ENCODE data around the gene KRTAP10-10. TPM values are rescaled to one million over a fixed set of nuclear protein-coding genes. Genes with fewer than 3 reads are reported as not detected.
"Not testable (repeated sequence)": the region's sequence is repeated elsewhere in the genome, so short reads cannot be mapped to it uniquely, and the experiment has no call there.

The KRTAP10-10 gene
- total and polyA plus RNA-seq, 3 donors from 2014 or later: not detected

- TF ChIP-seq, protein P1, sequence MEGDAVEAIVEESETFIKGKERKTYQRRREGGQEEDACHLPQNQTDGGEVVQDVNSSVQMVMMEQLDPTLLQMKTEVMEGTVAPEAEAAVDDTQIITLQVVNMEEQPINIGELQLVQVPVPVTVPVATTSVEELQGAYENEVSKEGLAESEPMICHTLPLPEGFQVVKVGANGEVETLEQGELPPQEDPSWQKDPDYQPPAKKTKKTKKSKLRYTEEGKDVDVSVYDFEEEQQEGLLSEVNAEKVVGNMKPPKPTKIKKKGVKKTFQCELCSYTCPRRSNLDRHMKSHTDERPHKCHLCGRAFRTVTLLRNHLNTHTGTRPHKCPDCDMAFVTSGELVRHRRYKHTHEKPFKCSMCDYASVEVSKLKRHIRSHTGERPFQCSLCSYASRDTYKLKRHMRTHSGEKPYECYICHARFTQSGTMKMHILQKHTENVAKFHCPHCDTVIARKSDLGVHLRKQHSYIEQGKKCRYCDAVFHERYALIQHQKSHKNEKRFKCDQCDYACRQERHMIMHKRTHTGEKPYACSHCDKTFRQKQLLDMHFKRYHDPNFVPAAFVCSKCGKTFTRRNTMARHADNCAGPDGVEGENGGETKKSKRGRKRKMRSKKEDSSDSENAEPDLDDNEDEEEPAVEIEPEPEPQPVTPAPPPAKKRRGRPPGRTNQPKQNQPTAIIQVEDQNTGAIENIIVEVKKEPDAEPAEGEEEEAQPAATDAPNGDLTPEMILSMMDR (IDR thresholded peaks at IDR 0.05): no peak
- TF ChIP-seq POLR2A (IDR thresholded peaks at IDR 0.05): no peak
- Histone ChIP-seq H3K9me3 (no peaks in the 10 kb centered on the region), H3K4me1 (no peaks in the 10 kb centered on the region), H3K4me3 (no peak overlapping the region), H3K27me3 (no peaks in the 10 kb centered on the region), H3K36me3 (ENCODE audit: low read depth, missing control alignments) (no peaks in the 10 kb centered on the region), H3K27ac (no peak overlapping the region)
- intact Hi-C loops (cut with DNase I; ENCODE audit: low total_unique reads): no loop called here
- WGBS, 2 donors: 71 to 77% methylated on average over 6 of the region's 6 CpGs
- no peak for DNase-seq
These were observed 47.3 kb downstream of the KRTAP10-10 start for GRCh38 chr21:44684483-44684882.

DNA sequence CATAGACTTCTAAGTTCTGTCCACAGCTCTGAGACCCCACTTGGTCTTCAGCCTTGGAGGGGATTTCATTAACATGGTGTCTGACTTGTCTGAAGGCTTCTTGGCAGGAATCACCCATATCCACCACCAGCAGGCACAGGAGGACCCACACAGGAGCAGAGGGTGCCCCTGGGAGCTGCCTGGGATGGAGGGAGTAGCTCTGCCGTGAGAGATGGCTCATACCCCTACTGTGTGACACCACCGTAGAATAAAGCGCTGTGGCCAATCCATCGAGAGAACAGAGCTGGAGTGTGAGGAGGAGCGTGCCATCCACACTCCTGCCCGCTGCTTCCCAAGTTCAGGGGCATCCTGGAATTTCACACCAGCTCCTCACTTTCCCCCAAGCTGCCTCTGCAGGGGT, 47.9 kb downstream of the KRTAP10-10 start:
- H3K4me3 ChIP-seq; H3K36me3 ChIP-seq (ENCODE audit: low read depth, missing control alignments); H3K9me3 ChIP-seq; H3K27me3 ChIP-seq; H3K4me1 ChIP-seq; intact Hi-C loops (cut with DNase I; ENCODE audit: low total_unique reads); H3K27ac ChIP-seq; DNase-seq: not testable (repeated sequence)
- WGBS, 2 donors: 67 to 78% methylated on average over 3 to 6 of the region's 6 CpGs

DNA sequence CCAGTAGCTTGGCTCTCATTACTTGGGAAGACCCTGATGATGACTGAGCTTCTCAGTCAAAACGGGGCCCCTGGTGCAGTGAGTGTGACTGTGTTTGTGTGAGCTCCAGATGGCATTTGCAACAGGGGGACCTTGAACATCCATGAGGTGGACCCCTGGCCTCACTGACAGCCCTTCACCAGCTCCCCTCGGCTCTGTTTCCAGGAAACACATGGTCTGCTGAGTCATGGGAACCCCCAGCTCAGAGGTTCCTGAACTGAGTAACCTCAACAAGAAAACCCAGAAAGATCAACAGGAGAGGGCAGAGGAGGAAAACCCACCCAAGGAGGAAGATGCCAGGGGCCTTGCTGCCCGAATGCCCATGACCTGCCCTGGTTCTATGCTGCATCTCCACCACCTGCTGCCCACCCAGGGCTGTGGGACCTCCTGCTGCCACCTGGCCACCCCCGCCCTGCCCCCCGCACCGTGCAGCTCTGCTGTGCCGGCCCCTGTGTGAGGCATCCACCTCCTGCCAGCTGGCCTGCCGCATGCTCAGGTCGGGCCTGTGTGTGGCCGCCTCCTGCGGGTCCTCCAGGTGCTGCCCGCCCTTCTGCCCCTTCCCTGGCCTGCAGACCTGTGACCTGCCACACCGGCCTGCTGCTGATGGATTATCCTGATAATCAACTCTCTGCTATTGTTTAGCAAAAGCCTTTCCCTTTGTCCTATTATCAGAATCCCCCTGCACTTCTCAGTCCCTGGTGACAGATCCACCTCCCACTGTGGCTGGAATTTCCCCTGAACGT, 49.0 kb downstream of the KRTAP10-10 start:
- H3K4me3 ChIP-seq: no peak overlapping the region
- 50% methylated on average over 8 to 12 of the region's 14 CpGs for WGBS, 2 donors

GRCh38 chr21:44686843-44687561, 49.8 kb downstream of the KRTAP10-10 start:
- Histone ChIP-seq H3K9me3 (no peaks in the 10 kb centered on the region), H3K27me3 (no peaks in the 10 kb centered on the region), H3K36me3 (ENCODE audit: low read depth, missing control alignments) (no peaks in the 10 kb centered on the region), H3K4me3 (no peak overlapping the region), H3K4me1 (no peaks in the 10 kb centered on the region), H3K27ac (no peak overlapping the region)
- 76 to 77% methylated on average over 25 of the region's 25 CpGs for WGBS, 2 donors
- DNase-seq: no peak
- TF ChIP-seq POLR2A (IDR thresholded peaks at IDR 0.05): no peak
- TF ChIP-seq, protein P1 (IDR thresholded peaks at IDR 0.05): no peak
- intact Hi-C loops (cut with DNase I; ENCODE audit: low total_unique reads): no loop called here

More for the DNA sequence above, 49.0 kb downstream of the KRTAP10-10 start:
- H3K27ac ChIP-seq: no peak overlapping the region
- H3K36me3 ChIP-seq (ENCODE audit: low read depth, missing control alignments): no peaks in the 10 kb centered on the region
- DNase-seq: no peak
- no peaks in the 10 kb centered on the region for H3K27me3 ChIP-seq
- no peak for TF ChIP-seq POLR2A (IDR thresholded peaks at IDR 0.05)
- TF ChIP-seq, protein P1 (IDR thresholded peaks at IDR 0.05): no peak
- no peaks in the 10 kb centered on the region for H3K9me3 ChIP-seq
- H3K4me1 ChIP-seq: no peaks in the 10 kb centered on the region
- intact Hi-C loops (cut with DNase I; ENCODE audit: low total_unique reads): no loop called here

- no peak for DNase-seq
- WGBS, 2 donors: 45 to 46% methylated on average over 11 of the region's 11 CpGs
These were observed 50.5 kb downstream of the KRTAP10-10 start for GRCh38 chr21:44687671-44688070.

More at GRCh38 chr21:44687671-44688070, 50.5 kb downstream of the KRTAP10-10 start:
- TF ChIP-seq, protein P1 (IDR thresholded peaks at IDR 0.05): no peak
- no peak for TF ChIP-seq POLR2A (IDR thresholded peaks at IDR 0.05)
- intact Hi-C loops (cut with DNase I; ENCODE audit: low total_unique reads): no loop called here
- Histone ChIP-seq H3K27me3 (no peaks in the 10 kb centered on the region), H3K4me3 (no peak overlapping the region), H3K4me1 (no peaks in the 10 kb centered on the region), H3K9me3 (no peaks in the 10 kb centered on the region), H3K36me3 (ENCODE audit: low read depth, missing control alignments) (no peaks in the 10 kb centered on the region), H3K27ac (no peak overlapping the region)

Data from testis (tissue), 3 donors.